Amniotic epithelial cell (primary cell): Measurements from ENCODE around the gene DNAJB8.

Experiments
- DNase-seq: peaks from one replicate; pipeline ENCODE4 v3.0.0-alpha.2; 2010; ENCODE audit warnings: low read depth

The DNAJB8 gene

DNA sequence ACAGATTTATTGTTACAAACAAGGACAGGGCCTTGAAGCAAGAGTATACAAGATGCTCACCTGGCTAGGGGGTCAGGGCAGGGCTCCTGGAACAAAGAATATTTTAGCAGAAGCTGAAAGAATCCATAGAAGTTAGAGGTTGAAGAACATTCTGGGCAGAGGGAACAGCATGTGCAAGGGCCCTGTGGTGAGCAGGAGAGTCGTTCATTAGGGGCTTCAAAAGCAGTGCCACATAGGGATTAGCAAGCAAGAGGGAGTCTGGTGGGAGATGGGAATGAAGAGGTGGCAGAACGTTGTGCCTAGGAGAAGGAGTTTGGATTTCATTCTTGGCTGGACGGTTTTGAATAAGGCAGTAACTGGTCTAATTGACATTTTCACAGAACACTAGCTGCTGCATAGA is 22.9 kb downstream of the DNAJB8 start:
- no peak for DNase-seq

DNA sequence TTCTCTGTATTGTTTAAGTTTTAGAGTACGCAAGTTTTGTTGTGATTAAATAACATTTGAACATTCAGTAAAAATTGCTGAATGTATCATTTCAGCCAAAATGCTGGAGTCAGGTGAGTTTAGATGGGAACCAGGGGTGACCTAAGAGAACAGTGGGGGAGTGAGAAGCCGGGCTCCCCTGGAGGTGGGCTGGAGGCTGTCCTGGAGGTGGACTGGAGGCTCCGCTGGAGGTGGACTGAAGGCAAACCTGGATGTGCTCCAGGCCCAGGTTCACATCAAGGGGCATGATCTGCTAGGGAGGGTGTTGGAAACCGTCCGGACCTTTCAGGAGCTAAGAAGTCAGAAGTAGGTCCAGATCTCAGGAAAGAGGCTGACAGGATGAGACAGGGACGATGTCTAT is 23.7 kb downstream of the DNAJB8 start:
- DNase-seq, result no peak

DNA sequence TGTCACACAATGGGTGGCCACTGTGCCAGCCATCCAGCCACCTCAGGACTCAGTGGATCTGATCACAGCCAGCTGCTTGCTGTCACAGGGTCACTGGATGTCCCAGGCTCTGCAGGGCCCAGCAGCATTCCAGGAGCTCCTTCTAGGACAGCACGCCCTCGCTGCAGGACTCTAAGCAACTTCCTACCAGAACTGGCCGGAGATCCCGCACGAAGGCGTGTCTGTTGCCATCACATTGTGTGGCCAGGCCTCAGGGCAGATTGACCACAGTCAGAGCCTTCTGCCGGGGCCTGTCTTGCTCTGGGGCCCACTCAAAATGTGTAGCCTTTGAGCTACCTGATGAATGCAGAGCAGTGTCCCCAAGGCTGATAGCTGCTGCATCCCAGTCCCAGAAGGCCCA is 24.6 kb downstream of the DNAJB8 start:
- DNase-seq, result no peak

DNA sequence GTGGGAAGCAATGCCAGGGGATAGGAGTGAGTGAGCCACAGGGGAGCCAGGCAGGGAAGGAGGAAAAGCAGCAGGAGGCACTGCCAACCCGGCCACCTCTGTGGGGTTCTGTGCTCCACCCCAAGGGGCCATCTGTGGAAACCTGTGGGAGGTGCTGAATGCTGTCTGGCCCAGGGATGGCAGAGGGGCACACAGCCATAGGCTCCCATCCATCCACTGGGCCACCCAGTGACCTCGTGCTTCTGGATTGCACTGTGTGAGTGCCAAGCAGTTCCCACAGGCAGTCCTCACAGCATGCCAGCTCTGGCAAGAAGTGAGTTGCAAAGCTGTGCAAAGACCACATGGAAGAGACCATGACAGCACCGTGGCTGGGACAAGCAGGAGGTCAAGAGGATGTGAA is 27.5 kb downstream of the DNAJB8 start:
- no peak for DNase-seq

DNA sequence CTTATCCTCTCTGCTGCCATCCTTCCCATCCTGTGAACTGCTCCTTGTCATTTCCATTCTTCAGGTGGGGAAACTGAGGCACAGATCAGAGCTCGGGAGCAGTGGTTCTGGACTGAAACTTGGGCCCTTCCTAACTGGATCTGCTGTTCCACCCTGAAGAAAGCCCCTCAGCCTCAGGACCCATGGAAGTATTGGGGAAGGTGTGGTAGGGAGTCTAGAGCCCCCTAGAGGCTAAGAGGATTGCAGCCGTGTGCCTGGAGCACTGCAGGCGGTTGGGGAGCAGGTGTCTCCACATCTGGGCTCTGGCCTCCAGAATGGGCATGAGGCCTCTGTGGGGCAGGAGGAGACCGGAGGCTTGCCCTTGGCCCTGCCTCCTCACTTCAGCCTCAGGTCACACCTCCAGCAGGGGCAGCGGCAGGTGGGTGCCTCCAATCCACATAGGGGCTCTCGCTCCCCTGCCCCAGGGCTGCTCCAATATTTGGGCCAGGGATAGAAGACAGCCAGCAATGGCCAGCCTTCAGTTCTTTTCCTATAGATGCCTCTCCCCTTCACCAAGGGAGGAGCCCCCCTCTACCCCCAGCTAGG is 28.1 kb downstream of the DNAJB8 start:
- no peak for DNase-seq

DNA sequence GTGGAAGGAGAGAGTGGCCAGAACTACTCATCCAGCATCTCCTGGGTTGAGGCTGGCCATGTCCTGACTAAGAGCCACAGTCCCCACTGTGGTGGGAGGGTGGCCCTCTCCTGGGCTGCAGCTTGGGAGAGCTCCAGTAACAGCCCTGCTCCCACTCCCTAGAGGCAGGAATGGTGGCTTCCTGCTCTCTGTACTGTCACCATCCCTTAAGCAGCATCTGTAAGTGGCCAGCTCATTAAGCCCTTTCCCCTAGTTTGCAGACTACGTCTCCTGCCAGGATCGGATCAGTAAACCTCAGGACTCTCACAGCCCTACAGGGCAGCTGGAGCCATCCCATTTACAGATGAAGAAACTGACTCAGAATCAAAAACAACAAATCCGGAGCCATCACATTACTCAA is 30.5 kb downstream of the DNAJB8 start:
- no peak for DNase-seq

DNA sequence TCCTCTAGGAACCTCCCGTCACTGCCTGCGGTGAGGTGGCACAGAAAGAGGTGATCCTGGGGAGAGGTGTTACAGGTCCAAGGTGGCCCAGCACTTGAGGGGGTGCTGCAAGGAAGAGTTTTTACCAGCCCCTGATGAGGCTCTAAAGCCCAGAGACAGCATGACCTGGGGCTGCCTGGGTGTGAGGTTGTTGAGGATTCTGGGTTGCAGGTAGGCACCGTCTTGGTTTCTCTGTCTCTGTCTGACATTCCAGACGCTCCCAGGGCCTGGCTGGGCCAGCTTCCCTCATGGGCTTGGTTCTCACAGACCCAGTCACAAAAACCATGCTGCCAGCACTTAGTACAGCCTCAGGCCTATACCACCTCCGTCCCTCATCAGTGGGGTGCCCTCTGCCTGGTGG is 31.1 kb downstream of the DNAJB8 start:
- no peak for DNase-seq

DNA sequence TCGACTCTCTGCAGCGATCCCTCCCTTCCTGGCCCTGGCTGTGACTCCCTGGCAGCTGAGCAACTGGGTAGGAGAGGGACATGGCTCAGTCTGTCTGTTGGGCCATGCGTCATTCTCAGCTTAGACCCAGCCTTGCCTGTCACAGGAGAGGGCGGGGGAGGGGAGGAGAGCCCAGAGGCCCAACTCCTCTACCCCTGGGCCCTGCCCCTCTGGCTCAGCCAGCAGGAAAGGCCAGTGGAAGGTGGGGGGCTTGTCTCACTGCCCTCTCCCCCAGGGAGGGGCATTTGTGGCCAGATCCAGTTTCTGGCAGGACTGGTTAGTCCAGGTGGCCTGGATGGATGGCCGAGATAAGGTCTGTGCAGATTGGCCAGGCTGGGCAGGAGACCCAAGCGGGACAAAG is 31.6 kb downstream of the DNAJB8 start:
- DNase-seq, result no peak

DNA sequence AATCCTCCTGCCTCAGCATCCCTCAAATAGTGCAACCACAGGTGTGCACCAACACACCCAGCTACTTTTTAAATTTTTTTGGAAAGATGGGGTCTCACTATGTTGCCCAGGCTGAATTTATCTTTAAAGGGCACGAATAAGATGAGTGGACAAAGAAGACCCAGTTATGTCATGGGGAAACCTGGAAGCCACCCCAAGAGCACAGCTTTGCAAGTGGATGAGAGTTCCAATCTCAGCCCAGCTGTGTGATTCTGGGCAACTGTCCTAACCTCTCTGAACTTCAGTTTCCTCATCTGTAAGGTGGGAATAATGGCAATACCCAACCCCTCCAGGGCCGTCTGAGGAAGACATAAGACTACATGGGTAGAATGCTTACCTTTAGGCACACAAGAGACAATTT is 32.2 kb downstream of the DNAJB8 start:
- DNase-seq, result no peak

DNA sequence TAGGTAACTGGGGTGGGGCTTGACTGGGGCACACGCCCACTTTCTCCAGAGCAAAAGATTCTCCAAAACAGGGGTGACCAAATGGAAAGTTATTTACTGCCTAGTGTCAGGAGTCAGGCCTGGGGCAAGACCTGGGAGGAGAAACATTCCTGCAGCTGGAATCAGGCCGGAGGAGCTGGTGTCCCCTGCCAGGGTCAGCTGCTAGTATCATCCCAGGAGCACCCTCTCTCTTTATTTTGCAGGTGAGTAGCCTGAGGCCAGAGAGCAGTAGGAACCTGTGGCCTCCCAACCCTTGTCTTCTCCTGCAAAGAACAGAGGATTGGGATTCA is 32.9 kb downstream of the DNAJB8 start:
- no peak for DNase-seq

DNA sequence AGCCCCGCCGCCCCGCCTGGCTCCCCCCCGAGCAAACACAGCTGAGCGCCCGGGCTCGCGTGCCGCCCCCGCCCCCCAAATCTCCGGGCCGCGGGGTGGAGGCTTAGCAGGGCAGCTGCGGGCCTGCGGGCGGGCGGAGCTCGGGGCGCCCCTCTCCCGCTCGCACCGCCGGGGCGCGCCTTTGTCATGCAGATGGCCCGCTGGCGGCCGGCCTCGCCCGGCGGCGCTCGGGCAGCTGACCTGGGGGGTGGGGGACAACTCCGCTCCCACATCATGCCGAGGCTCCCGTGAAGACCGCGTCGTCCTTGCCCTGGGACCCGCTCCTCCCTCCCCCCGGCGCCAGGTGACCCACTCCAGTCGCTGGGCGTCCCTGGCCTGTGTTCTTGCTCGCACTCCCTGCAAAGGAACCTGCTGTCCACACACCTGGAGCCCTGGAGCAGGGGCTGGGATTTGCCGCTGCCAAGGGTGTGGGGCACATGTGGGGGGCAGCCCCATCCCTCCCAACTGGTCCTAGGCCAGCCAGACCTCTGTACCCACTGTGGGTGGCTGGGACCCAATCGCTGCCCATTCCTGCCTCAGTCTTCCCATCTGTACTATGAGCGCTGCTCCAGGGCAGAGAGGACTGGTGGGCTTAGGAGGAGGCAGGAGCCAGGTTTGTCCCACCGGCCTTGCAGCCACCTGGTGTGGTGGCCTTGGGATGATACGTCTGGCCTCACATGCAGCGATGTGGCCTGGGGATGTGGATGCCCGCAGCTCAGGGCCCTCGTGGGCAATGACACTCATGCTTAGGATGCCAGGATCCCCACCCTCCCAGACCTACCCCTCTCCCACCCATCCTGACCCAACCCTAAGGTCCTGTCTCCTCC is 33.5 kb downstream of the DNAJB8 start:
- no peak for DNase-seq

DNA sequence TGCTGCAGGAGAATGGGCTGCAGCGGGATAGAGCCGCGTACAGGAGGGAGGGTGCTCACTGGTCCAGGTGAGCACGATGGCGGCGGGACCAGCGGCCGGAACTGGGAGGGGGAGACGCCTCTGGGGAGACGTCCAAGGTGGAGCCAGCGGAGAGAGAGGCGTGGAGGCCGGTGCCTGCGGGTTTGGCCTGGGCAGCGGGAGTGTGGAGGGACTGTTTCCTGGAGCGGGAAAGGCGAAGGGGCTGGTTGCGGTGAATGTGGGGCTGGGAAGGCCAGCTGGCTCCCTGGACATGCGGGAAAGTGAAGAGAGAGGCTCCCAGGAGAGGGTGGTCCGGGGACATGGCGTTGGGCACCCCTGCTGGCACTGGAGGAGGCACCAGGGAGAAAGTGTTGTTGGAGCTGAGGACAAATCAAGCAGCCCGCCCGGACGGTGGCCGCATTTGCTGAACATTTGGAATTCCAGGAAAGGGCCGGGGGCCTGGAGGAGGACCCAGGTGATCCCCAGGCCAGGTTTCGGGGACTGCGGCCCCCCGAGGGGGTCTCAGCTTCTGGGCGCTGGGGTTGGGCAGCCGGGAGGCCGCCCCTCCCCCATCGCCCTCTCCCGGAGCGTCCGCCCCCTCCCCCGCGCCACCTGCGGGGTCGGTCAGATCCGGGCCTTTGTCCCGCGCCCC is 34.3 kb downstream of the DNAJB8 start:
- no peak for DNase-seq

DNA sequence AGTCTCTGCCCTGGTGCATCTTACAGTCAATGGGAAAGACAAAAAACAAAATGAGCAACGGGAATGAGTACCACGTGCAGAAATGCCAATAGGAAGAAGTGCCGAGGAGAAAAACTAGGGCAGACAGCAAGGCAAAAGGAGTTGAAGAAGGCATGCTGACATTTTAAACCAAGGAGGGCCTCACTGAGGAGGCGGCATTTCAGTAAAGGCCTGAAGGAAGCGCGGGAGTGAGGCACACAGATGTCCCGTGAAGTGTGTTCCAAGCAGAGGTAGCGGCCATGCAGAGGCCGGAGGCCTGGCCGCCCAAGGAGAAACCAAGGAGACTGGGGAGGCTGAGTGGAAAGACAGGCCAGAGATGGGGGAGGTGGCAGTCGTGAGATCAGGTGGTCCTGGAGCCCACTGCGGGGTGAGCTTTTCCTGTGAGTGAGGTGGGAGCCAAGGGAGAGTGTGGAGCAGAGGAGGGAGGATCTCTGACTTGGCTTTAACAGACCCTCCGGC is 34.8 kb downstream of the DNAJB8 start:
- no peak for DNase-seq

DNA sequence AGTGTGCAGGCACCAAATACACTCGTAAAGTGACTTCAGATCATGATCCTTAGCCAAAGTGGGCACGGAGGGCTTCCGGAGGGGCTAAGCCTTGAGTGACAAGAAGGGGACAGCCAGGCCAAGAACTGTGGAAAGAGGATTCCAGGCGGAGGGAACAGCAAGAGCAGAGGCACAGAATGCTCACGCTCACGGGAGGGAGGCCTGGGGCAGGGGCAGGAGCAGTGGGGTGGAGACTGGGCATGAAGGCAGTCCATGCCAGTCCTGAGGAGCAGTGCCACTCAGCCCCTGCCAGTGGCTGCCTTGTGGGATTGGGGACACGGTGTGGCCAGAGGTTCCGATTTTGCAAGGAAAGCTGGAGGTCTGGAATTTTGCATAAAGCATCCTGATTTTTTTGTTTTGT is 36.0 kb downstream of the DNAJB8 start:
- DNase-seq, result no peak

DNA sequence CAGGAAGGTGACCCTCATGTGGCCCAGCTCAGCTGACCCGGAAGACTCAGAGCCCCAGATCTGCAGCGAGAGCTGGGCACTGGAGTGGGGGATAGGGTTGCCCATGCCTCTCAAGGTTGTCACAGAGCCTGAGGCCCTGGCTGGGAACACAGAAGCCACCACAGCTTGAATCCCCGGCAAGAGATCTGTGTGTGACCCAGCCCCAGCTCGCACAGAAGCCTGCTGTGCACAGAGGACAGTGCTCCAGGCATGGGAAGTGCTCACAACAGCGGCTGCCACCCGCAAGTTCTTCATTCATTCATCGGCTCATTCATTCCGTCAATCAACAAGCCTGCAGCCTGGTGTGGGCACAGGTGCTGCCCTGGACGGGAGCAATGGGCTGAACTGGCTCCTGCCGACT is 36.4 kb downstream of the DNAJB8 start:
- no peak for DNase-seq

DNA sequence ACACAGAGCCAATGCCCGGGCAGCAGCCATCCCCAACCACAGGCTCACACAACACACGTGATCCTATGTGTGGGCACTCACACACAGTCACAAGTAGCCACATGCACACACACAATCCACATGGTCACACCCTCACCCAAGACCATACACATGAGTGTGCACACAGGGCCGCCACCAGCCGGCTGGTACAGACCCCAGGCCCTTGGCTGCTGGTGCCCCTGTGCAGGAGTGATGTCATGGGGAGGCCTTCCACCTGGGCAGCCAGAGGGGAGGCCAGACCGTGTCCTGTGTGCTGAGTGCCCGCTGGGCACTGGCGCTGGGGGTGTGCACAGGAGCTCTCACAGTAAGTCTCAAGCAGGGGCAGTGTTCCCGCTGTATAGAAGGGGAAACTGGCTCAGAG is 36.9 kb downstream of the DNAJB8 start:
- DNase-seq, result no peak

DNA sequence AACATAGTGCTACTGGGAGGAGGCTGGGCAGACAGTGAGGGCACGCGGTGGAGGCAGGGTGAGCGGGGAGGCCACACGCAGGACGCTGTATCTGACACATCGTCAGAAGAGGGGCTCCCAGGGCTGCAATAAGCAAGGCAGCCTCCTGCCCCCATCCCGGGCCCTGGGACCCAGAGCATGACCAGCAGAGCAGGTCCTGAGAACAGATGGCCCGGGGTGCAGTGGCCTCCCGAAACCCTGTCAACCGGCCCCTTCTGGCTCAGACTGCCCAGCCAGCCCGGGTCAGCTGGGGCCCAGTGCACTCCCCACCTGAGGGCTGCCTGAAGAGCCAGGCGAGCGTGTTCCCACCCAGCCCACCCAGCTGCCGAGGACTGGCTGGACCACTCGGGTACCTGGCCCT is 37.4 kb downstream of the DNAJB8 start:
- no peak for DNase-seq

DNA sequence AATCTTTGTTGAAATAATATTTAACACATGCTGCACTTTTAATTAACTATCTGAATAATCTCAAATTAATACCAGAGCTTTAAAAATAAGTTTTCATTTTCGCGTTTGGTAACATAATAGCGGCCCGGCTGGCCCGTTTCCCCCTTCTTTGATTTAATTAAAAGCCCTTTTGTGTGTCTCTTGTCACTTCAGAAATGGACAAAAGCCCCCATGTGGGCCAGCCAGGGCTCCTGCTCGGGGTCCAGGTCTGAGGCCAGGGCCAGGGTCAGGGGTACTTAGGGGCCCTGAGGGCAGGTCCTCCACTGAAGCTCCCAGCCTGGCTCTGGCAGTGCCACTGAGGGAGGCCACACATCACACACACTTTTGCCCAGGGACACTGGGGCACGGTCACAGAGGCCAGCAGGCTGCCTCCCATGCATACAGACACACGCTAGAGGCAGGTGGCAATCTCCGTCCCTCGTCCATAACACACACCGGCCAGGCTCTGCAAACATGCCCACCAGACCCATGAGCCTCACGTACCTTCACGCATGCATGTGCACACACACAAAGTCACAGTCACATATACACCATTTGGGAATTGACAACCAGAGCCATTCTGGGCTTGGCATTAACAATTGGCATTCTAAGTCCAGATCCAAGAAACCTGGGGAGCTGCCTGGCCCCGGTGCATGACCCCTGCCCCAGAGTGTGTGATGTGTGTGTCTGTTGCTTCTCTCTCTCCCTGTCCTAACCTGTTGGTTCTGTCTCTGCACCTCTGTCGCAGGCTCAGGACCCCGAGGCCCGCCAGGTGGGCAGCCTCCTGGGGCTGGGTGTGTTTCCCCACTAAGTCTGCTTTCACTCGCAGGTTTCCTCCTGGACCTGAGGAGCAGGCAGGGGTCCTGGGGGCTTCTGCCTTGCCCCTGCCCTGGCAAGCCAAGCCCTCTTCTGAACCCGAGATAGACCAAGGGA is 38.5 kb downstream of the DNAJB8 start:
- no peak for DNase-seq

DNA sequence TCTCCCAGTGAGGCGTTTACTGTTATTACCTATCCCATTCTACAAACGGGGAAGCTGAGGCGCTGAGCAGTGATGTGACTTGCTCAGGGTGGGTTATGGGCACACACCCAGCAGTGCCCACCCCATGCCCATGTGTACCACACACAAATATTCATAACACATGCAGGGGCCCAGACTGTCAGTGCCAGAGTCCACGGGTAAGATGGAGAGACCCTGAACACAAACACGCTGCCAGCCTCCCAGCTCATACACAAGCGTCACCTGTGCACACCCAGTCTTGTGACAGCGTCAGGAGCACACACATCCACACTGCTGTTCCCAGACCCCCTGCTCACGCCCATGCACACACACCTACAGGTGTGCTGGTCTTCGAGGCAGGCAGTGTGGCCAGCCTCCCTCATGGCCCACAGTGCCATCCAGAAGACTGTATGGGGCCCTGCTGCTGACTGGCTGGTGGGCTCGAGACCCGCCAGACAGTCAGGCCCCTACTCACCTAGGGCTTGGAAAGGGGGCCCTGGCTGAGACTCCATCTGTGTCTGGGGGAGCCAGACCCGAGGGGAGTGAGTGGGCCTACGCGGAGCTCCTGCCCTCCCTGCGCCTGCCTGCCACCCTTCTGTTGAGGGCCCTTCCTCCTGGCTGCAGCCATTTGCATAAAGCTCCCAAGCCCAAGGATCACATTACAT is 39.4 kb downstream of the DNAJB8 start:
- DNase-seq, result no peak

DNA sequence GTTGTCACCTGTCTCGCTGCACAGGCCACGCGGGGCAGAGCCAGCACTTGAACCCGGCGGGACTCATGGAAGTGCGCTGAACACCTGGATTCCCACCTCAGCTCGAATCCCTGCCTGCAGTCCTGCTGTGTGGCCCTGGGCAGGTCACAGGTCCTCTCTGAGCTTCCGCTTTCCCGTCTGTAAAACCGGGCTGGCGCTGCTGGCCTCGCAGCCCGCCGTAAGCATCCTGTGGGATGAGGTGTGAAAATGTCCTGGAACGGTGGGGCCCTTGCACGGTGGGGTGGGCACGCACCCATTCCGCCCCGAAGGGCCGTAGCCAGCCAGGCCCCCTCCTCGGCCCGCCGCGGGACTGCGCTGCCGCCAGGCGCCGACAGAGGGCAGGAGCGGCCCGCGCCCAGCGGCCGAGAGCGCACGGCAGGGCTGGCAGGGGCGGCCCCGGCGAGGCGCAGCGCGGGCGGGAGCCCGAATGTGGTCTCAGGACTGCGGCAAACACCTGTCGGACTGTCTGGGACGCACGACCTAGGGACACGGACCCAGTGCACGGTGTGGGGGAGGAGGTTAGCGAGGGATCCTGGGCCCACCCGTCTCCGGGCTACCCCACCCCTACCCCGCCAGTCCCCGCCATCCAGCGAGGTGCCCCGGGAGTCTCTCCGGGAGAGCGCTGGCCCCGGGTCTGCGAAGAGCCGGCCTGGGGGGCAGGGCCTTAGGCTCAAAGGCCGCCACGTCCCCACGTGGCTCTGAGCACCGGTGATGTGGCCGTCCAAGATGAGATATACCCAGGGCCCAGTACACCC is 40.4 kb downstream of the DNAJB8 start:
- DNase-seq, result no peak

DNA sequence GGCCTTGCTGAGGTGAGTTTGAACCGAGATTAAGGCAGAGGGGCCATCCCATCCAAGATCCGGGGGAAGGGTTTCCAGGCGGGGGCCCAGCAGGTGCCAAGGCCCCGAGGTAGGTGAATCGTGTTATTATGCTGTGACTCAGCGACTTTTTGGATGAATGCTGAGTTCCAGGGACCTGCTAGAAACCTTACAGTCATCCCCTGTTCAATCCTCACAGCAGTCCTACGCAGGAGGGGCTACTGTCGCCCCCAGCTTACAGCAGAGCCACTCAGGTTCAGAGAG is 40.9 kb downstream of the DNAJB8 start:
- no peak for DNase-seq
